OCI-LY1 (cell line): ENCODE results near the gene TBXT.

Source experiments
- H2AFZ ChIP-seq: fragments of 200-600 bp; sonication (generic), shearing (Covaris generic); 2 replicates; pipeline ENCODE4 v1.6.0; 2014; ENCODE audit warnings: antibody characterized with exemption, mild to moderate bottlenecking, low read length
- H3F3A ChIP-seq: fragments of 200-600 bp; sonication (generic), shearing (Covaris generic); 2 replicates; pipeline ENCODE4 v1.6.0; 2014; ENCODE audit warnings: mild to moderate bottlenecking, antibody characterized with exemption, low read length, moderate library complexity; ENCODE audit not compliant: insufficient read depth
- H3K27ac ChIP-seq: fragments of 200-600 bp; sonication (generic); 2 replicates; pipeline ENCODE4 v1.5.1; 2014; ENCODE audit warnings: low read length, mixed run types, mild to moderate bottlenecking, low read depth; ENCODE audit not compliant: poor library complexity, severe bottlenecking
- H3K27me3 ChIP-seq: fragments of 200-600 bp; sonication (generic); 2 replicates; pipeline ENCODE4 v1.6.0; 2014; ENCODE audit warnings: antibody characterized with exemption, mild to moderate bottlenecking, low read length, moderate library complexity; ENCODE audit not compliant: insufficient read depth
- H3K36me3 ChIP-seq: fragments of 200-600 bp; sonication (generic); 2 replicates; pipeline ENCODE4 v1.6.1; 2014; ENCODE audit warnings: mild to moderate bottlenecking, antibody characterized with exemption, low read length, moderate library complexity, mixed read lengths; ENCODE audit not compliant: insufficient read depth
- H3K4me1 ChIP-seq: fragments of 200-600 bp; sonication (generic); 2 replicates; pipeline ENCODE4 v1.5.1; 2014; ENCODE audit warnings: mild to moderate bottlenecking, low read length, moderate library complexity; ENCODE audit not compliant: insufficient read depth, severe bottlenecking
- H3K4me2 ChIP-seq: fragments of 200-600 bp; sonication (generic), shearing (Covaris generic); 2 replicates; pipeline ENCODE4 v1.6.1; 2014; ENCODE audit warnings: low read length
- H3K4me3 ChIP-seq: fragments of 200-600 bp; sonication (generic); 2 replicates; pipeline ENCODE4 v1.5.1; 2014; ENCODE audit warnings: low read length, low read depth, mild to moderate bottlenecking, mixed read lengths; ENCODE audit not compliant: poor library complexity, severe bottlenecking
- H3K79me2 ChIP-seq: fragments of 200-600 bp; shearing (Covaris generic); 2 replicates; pipeline ENCODE4 v1.6.1; 2016; ENCODE audit warnings: mixed run types, low read length, mixed read lengths; ENCODE audit not compliant: insufficient read depth
- H3K9ac ChIP-seq: fragments of 200-600 bp; sonication (generic), shearing (Covaris generic); 2 replicates; pipeline ENCODE4 v1.6.1; 2014; ENCODE audit warnings: mild to moderate bottlenecking, low read length, mixed read lengths
- H3K9me2 ChIP-seq: fragments of 200-600 bp; sonication (generic), shearing (Covaris generic); 2 replicates; pipeline ENCODE4 v1.6.1; 2014; ENCODE audit warnings: low read depth, mild to moderate bottlenecking, low read length, mixed read lengths
- H3K9me3 ChIP-seq: fragments of 200-600 bp; shearing (Covaris generic); 2 replicates; pipeline ENCODE4 v1.6.1; 2014; ENCODE audit warnings: low read length, mixed read lengths
- H4K20me1 ChIP-seq: fragments of 200-600 bp; sonication (generic), shearing (Covaris generic); 2 replicates; pipeline ENCODE4 v1.6.0; 2016; ENCODE audit warnings: mild to moderate bottlenecking, low read length; ENCODE audit not compliant: insufficient read depth
- CTCF ChIP-seq: fragments of 200-600 bp; sonication (generic), shearing (Covaris generic); IDR thresholded peaks from 2 replicates; pipeline ENCODE4 v1.5.1; 2017; ENCODE audit warnings: mild to moderate bottlenecking, antibody characterized with exemption, low read length, moderate library complexity, mixed read lengths
- EZH2 ChIP-seq: fragments of 200-600 bp; sonication (generic), shearing (Covaris generic); IDR thresholded peaks from 2 replicates; pipeline ENCODE4 v1.8.0; 2017; ENCODE audit warnings: borderline replicate concordance, mixed run types, mild to moderate bottlenecking, antibody characterized with exemption, low read length, moderate library complexity, mixed read lengths

Gene TBXT

GRCh38 chr6:166203003-166203640, 35.5 kb upstream of the TBXT start:
- H3K36me3 ChIP-seq, result no peaks in the 10 kb centered on the region
- no peaks in the 10 kb centered on the region for H3K9me2 ChIP-seq
- H3F3A ChIP-seq, result no peaks in the 10 kb centered on the region
- H2AFZ ChIP-seq, result no peak overlapping the region
- H3K4me1 ChIP-seq, result no peaks in the 10 kb centered on the region
- H3K27me3 ChIP-seq, result no peaks in the 10 kb centered on the region
- no peak overlapping the region for H3K27ac ChIP-seq
- H3K9ac ChIP-seq, result no peak overlapping the region
- no peak overlapping the region for H3K4me3 ChIP-seq
- H3K9me3 ChIP-seq, result no peaks in the 10 kb centered on the region
- TF ChIP-seq EZH2 (no peak), CTCF (no peak)
- H4K20me1 ChIP-seq, result no peaks in the 10 kb centered on the region
- H3K4me2 ChIP-seq, result no peak overlapping the region
- H3K79me2 ChIP-seq, result no peaks in the 10 kb centered on the region

- Histone ChIP-seq H3K36me3 (no peaks in the 10 kb centered on the region), H3K79me2 (no peaks in the 10 kb centered on the region), H3K9me2 (no peaks in the 10 kb centered on the region), H3K4me1 (no peaks in the 10 kb centered on the region), H3K27me3 (no peaks in the 10 kb centered on the region), H3K4me2 (no peak overlapping the region), H3K9ac (no peak overlapping the region), H4K20me1 (no peaks in the 10 kb centered on the region), H2AFZ (no peak overlapping the region), H3K4me3 (no peak overlapping the region), H3F3A (no peaks in the 10 kb centered on the region), H3K27ac (no peak overlapping the region), H3K9me3 (no peaks in the 10 kb centered on the region)
- TF ChIP-seq EZH2, result no peak
Observed at GRCh38 chr6:166202321-166202733, 34.7 kb upstream of the TBXT start.

- TF ChIP-seq CTCF (no peak), EZH2 (no peak)
- Histone ChIP-seq H3K27ac (no peak overlapping the region), H3K4me3 (no peak overlapping the region), H3K4me2 (no peak overlapping the region), H3K79me2 (no peaks in the 10 kb centered on the region), H3K36me3 (no peaks in the 10 kb centered on the region), H4K20me1 (no peaks in the 10 kb centered on the region), H3K9ac (no peak overlapping the region), H2AFZ (no peak overlapping the region), H3K9me3 (no peaks in the 10 kb centered on the region), H3F3A (no peaks in the 10 kb centered on the region), H3K4me1 (no peaks in the 10 kb centered on the region), H3K9me2 (no peaks in the 10 kb centered on the region), H3K27me3 (no peaks in the 10 kb centered on the region)
Observed at GRCh38 chr6:166201878-166202277, 34.2 kb upstream of the TBXT start.

GRCh38 chr6:166197361-166197760, 29.7 kb upstream of the TBXT start:
- H3K9me3 ChIP-seq, result no peaks in the 10 kb centered on the region
- no peak overlapping the region for H3K9ac ChIP-seq
- H2AFZ ChIP-seq, result no peak overlapping the region
- H3K4me3 ChIP-seq, result no peak overlapping the region
- H3K27me3 ChIP-seq, result no peaks in the 10 kb centered on the region
- H3K4me1 ChIP-seq, result no peaks in the 10 kb centered on the region
- no peaks in the 10 kb centered on the region for H3K36me3 ChIP-seq
- H3K9me2 ChIP-seq, result no peaks in the 10 kb centered on the region
- no peaks in the 10 kb centered on the region for H4K20me1 ChIP-seq
- no peak overlapping the region for H3K4me2 ChIP-seq
- H3K27ac ChIP-seq, result no peak overlapping the region
- TF ChIP-seq CTCF, result no peak
- no peak for TF ChIP-seq EZH2
- no peaks in the 10 kb centered on the region for H3K79me2 ChIP-seq
- H3F3A ChIP-seq, result no peaks in the 10 kb centered on the region
